H9 (cell line): ENCODE measurements around the gene FOXP4. TPM values are rescaled to one million over a fixed set of nuclear protein-coding genes. Genes with fewer than 3 reads are reported as not detected.

ENCODE experiments used
- DNase-seq: peaks from one replicate; pipeline ENCODE4 v3.0.0-alpha.2; 2017
- H2AFZ ChIP-seq: one replicate; pipeline ENCODE4 v1.6.1; 2013; ENCODE audit warnings: mild to moderate bottlenecking, low read length, control low read depth, moderate library complexity
- H2AK5ac ChIP-seq: 2 replicates; pipeline ENCODE4 v1.6.1; 2013; ENCODE audit warnings: low read length, control low read depth, mixed read lengths; ENCODE audit not compliant: insufficient read length
- H2BK120ac ChIP-seq: one replicate; pipeline ENCODE4 v1.6.1; 2013; ENCODE audit warnings: low read depth, mild to moderate bottlenecking, low read length, control low read depth, inconsistent platforms; ENCODE audit not compliant: poor library complexity, severe bottlenecking
- H2BK12ac ChIP-seq: 2 replicates; pipeline ENCODE4 v1.6.1; 2013; ENCODE audit warnings: low read length, control low read depth, mixed read lengths, low read depth; ENCODE audit not compliant: insufficient read length
- H2BK15ac ChIP-seq: 2 replicates; pipeline ENCODE4 v1.6.1; 2013; ENCODE audit warnings: low read depth, low read length, control low read depth
- H2BK20ac ChIP-seq: one replicate; pipeline ENCODE4 v1.6.1; 2013; ENCODE audit warnings: low read depth, mild to moderate bottlenecking, low read length, control low read depth, inconsistent platforms; ENCODE audit not compliant: poor library complexity, severe bottlenecking
- H2BK5ac ChIP-seq: 2 replicates; pipeline ENCODE4 v1.6.1; 2013; ENCODE audit warnings: low read length, control low read depth, mixed read lengths; ENCODE audit not compliant: insufficient read length
- H3K14ac ChIP-seq: 2 replicates; pipeline ENCODE4 v1.6.1; 2013; ENCODE audit warnings: low read length, control low read depth; ENCODE audit not compliant: insufficient read depth
- H3K18ac ChIP-seq: 2 replicates; pipeline ENCODE4 v1.6.1; 2013; ENCODE audit warnings: low read depth, mild to moderate bottlenecking, mixed read lengths, low read length, control low read depth; ENCODE audit not compliant: insufficient read length
- H3K23ac ChIP-seq: 2 replicates; pipeline ENCODE4 v1.6.1; 2013; ENCODE audit warnings: low read length, control low read depth, mixed read lengths, low read depth; ENCODE audit not compliant: insufficient read length
- H3K23me2 ChIP-seq: 2 replicates; pipeline ENCODE4 v1.6.1; 2013; ENCODE audit warnings: low read depth, mild to moderate bottlenecking, mixed read lengths, low read length, control low read depth; ENCODE audit not compliant: insufficient read length, poor library complexity, severe bottlenecking
- H3K27ac ChIP-seq: 2 replicates; pipeline ENCODE4 v1.5.1; 2013; ENCODE audit warnings: low read length, control low read depth, mixed read lengths, low read depth; ENCODE audit not compliant: insufficient read length
- H3K27me3 ChIP-seq: 2 replicates; pipeline ENCODE4 v1.6.1; 2013; ENCODE audit warnings: low read length, control low read depth, inconsistent platforms; ENCODE audit not compliant: insufficient read depth
- H3K4ac ChIP-seq: 2 replicates; pipeline ENCODE4 v1.6.1; 2013; ENCODE audit warnings: low read depth, mild to moderate bottlenecking, control low read depth, inconsistent platforms, low read length, moderate library complexity
- H3K4me1 ChIP-seq: 2 replicates; pipeline ENCODE4 v1.6.1; 2013; ENCODE audit warnings: low read length, control low read depth, inconsistent platforms; ENCODE audit not compliant: insufficient read depth
- H3K4me2 ChIP-seq: 2 replicates; pipeline ENCODE4 v1.6.1; 2013; ENCODE audit warnings: low read length, control low read depth, mixed read lengths; ENCODE audit not compliant: insufficient read length, insufficient read depth
- H3K56ac ChIP-seq: 2 replicates; pipeline ENCODE4 v1.6.1; 2013; ENCODE audit warnings: low read depth, mild to moderate bottlenecking, mixed read lengths, low read length, control low read depth; ENCODE audit not compliant: insufficient read length
- H3K79me1 ChIP-seq: 2 replicates; pipeline ENCODE4 v1.6.1; 2013; ENCODE audit warnings: low read depth, mild to moderate bottlenecking, moderate library complexity, low read length, control low read depth, inconsistent platforms; ENCODE audit not compliant: insufficient read depth, poor library complexity, severe bottlenecking
- H3K79me2 ChIP-seq: 2 replicates; pipeline ENCODE4 v1.6.1; 2013; ENCODE audit warnings: low read length, control low read depth, inconsistent platforms; ENCODE audit not compliant: insufficient read depth
- H3K9ac ChIP-seq: 2 replicates; pipeline ENCODE4 v1.6.1; 2013; ENCODE audit warnings: low read length, control low read depth, mixed read lengths; ENCODE audit not compliant: insufficient read length; ENCODE audit errors: extremely low read depth
- H3K9me3 ChIP-seq: one replicate; pipeline ENCODE4 v1.6.1; 2013; ENCODE audit warnings: low read depth, low read length, inconsistent platforms; ENCODE audit not compliant: control insufficient read depth
- H3T11ph ChIP-seq: one replicate; pipeline ENCODE4 v1.6.1; 2013; ENCODE audit warnings: mild to moderate bottlenecking, low read length, control low read depth, inconsistent platforms
- H4K20me1 ChIP-seq: one replicate; pipeline ENCODE4 v1.6.1; 2013; ENCODE audit not compliant: control insufficient read depth, insufficient read length, insufficient read depth
- H4K5ac ChIP-seq: 2 replicates; pipeline ENCODE4 v1.6.1; 2013; ENCODE audit warnings: low read depth, mild to moderate bottlenecking, mixed read lengths, low read length, control low read depth; ENCODE audit not compliant: insufficient read length
- H4K8ac ChIP-seq: replicated peaks from 2 replicates; pipeline ENCODE4 v1.6.1; 2013; ENCODE audit warnings: low read length, control low read depth, mixed read lengths, low read depth; ENCODE audit not compliant: insufficient read length
- H4K91ac ChIP-seq: 2 replicates; pipeline ENCODE4 v1.6.1; 2013; ENCODE audit warnings: low read depth, mild to moderate bottlenecking, moderate library complexity, mixed read lengths, low read length, control low read depth; ENCODE audit not compliant: insufficient read length
- H3K27ac Mint-ChIP-seq, 3 experiments: 2 replicates in 2 of 3; 3 replicates in 1 of 3; pipeline ENCODE4 v1.8.0; 2020 to 2021; ENCODE audit warnings: mixed read lengths in 3 of 3, mild to moderate bottlenecking in 1 of 3, moderate library complexity in 1 of 3
- H3K27me3 Mint-ChIP-seq: 2 replicates; pipeline ENCODE4 v1.8.0; 2021; ENCODE audit warnings: low read depth, mild to moderate bottlenecking, moderate library complexity, mixed read lengths
- H3K36me3 Mint-ChIP-seq, 3 experiments: 2 replicates in 2 of 3; 3 replicates in 1 of 3; pipeline ENCODE4 v1.8.0; 2020 to 2021; ENCODE audit warnings: low read depth in 3 of 3, mixed read lengths in 3 of 3; ENCODE audit not compliant: insufficient read depth in 1 of 3
- H3K4me1 Mint-ChIP-seq, 2 experiments: 2 replicates each; pipeline ENCODE4 v1.8.0; 2020; ENCODE audit warnings: mixed read lengths in 2 of 2
- H3K4me3 Mint-ChIP-seq, 2 experiments: 2 replicates in 1 of 2; 3 replicates in 1 of 2; pipeline ENCODE4 v1.8.0; 2020 to 2021; ENCODE audit warnings: mild to moderate bottlenecking in 2 of 2, mixed read lengths in 2 of 2, moderate library complexity in 1 of 2
- H3K9me3 Mint-ChIP-seq, 2 experiments: 2 replicates in 1 of 2; 3 replicates in 1 of 2; pipeline ENCODE4 v1.8.0; 2020; ENCODE audit warnings: mild to moderate bottlenecking in 2 of 2, mixed read lengths in 2 of 2, moderate library complexity in 1 of 2
- CTCF ChIP-seq: fragments of 200-600 bp; sonication (generic); conservative IDR thresholded peaks from 3 replicates; pipeline ENCODE4 v1.8.0; 2021; ENCODE audit warnings: antibody characterized with exemption, mild to moderate bottlenecking
- WGBS: extraction: QIAGEN DNeasy Blood & Tissue Kit; methylation state at CpG from one replicate; pipeline ENCODE4 v1.1.7; 2013; ENCODE audit warnings: missing lambda C conversion rate, low lambda C conversion rate, mixed read lengths; ENCODE audit not compliant: insufficient read length; ENCODE audit errors: extremely low coverage; 5-methylcytosine and 5-hydroxymethylcytosine counted together
- total RNA-seq: library from RNA; stranded (reverse); gene quantifications from 2 replicates; pipeline ENCODE4 v1.2.1, GENCODE V29; 2021

Gene FOXP4
- total RNA-seq, 1 experiment from 2014 or later, result 18.2 TPM

- no peak overlapping the region for H2BK15ac ChIP-seq
- H2BK12ac ChIP-seq, result no peak overlapping the region
- no peak overlapping the region for H3K56ac ChIP-seq
- no peak overlapping the region for H3K4me3 Mint-ChIP-seq
- H3K23ac ChIP-seq, result no peak overlapping the region
- H3K79me2 ChIP-seq, result no peaks in the 10 kb centered on the region
- peaks cover 93% of the 10 kb centered on the region for H3K27me3 Mint-ChIP-seq
- H3K14ac ChIP-seq, result no peak overlapping the region
- no peaks in the 10 kb centered on the region for H3K4me1 ChIP-seq
- no peak overlapping the region for H2BK5ac ChIP-seq
- H2BK120ac ChIP-seq, result no peak overlapping the region
- no peak overlapping the region for H3K27ac ChIP-seq
- no peak overlapping the region for H3T11ph ChIP-seq
- H3K4ac ChIP-seq, result no peak overlapping the region
- peaks cover 22% of the 10 kb centered on the region; the same call in 1 of the 2 replicates for H3K27me3 ChIP-seq
- WGBS, result no CpG with 5 or more reads among the region's 2 CpGs
- H3K9me3 Mint-ChIP-seq, result no peaks in the 10 kb centered on the region
- H3K9me3 ChIP-seq, result no peaks in the 10 kb centered on the region
- H3K23me2 ChIP-seq, result peaks cover 5% of the 10 kb centered on the region
- no peak overlapping the region for H3K27ac Mint-ChIP-seq
- no peaks in the 10 kb centered on the region for H3K36me3 Mint-ChIP-seq
- no peak overlapping the region for H4K5ac ChIP-seq
- H3K4me2 ChIP-seq, result no peak overlapping the region
- no peak for TF ChIP-seq CTCF
- no peak for DNase-seq
- no peaks in the 10 kb centered on the region for H3K79me1 ChIP-seq
- H4K20me1 ChIP-seq, result peaks cover 3% of the 10 kb centered on the region
- no peak overlapping the region for H4K8ac ChIP-seq
- H3K4me1 Mint-ChIP-seq, result peaks cover 27 to 35% of the 10 kb centered on the region in 2 experiments
- H3K18ac ChIP-seq, result no peak overlapping the region
- no peak overlapping the region for H2AK5ac ChIP-seq
- H3K9ac ChIP-seq, result no peak overlapping the region
- no peak overlapping the region for H2BK20ac ChIP-seq
- no peak overlapping the region for H2AFZ ChIP-seq
- H4K91ac ChIP-seq, result no peak overlapping the region
These were observed 4.8 kb upstream of the FOXP4 start for GRCh38 chr6:41541364-41541763.
